Kidney (tissue), 14 donors: ENCODE measurements around the gene RSPH6A. TPM values are rescaled to one million over a fixed set of nuclear protein-coding genes. Genes with fewer than 3 reads are reported as not detected.

Experiments
- DNase-seq, 5 donors: peaks; one replicate each; pipeline ENCODE4 v3.0.0-alpha.2; 2013 to 2020
- FAIRE-seq: peaks from 2 replicates; lab custom pipeline; 2012; peaks lifted over from hg19 to GRCh38; lab: Jason Lieb, UNC
- H3K27ac ChIP-seq, 2 donors: one replicate each; pipeline ENCODE4 v1.7.0; 2013; ENCODE audit warnings: low read depth in 2 of 2, low read length in 2 of 2, inconsistent platforms in 1 of 2
- H3K27me3 ChIP-seq: one replicate; pipeline ENCODE4 v1.7.1; 2013; ENCODE audit warnings: low read length, inconsistent platforms; ENCODE audit not compliant: control insufficient read depth, insufficient read depth
- H3K36me3 ChIP-seq, 3 donors: one replicate each; pipeline versions ENCODE4 v1.7.0 to v1.7.1; 2013; ENCODE audit warnings: low read length in 3 of 3, control low read depth in 1 of 3, inconsistent platforms in 1 of 3; ENCODE audit not compliant: insufficient read depth in 3 of 3, control insufficient read depth in 2 of 3
- H3K4me1 ChIP-seq, 3 donors: one replicate each; pipeline versions ENCODE4 v1.7.0 to v1.7.1; 2013; ENCODE audit warnings: low read length in 3 of 3, inconsistent platforms in 1 of 3, low read depth in 1 of 3; ENCODE audit not compliant: control insufficient read depth in 2 of 3, insufficient read depth in 2 of 3
- H3K4me3 ChIP-seq, 3 donors: one replicate each; pipeline versions ENCODE4 v1.7.0 to v1.8.1; 2013; ENCODE audit warnings: low read length in 3 of 3, control low read depth in 1 of 3, inconsistent platforms in 1 of 3
- H3K9ac ChIP-seq, 3 donors: one replicate each; pipeline versions ENCODE4 v1.7.0 to v1.7.1; 2013; ENCODE audit warnings: low read length in 3 of 3, control low read depth in 1 of 3, inconsistent platforms in 1 of 3
- H3K9me3 ChIP-seq, 3 donors: one replicate each; pipeline versions ENCODE4 v1.7.0 to v1.7.1; 2013; ENCODE audit warnings: low read length in 3 of 3, control low read depth in 1 of 3, inconsistent platforms in 1 of 3; ENCODE audit not compliant: control insufficient read depth in 2 of 3, insufficient read depth in 1 of 3
- intact Hi-C: fragments of 100-400 bp; cut with DNase I; formaldehyde crosslinking; loops from one replicate; pipeline ENCODE4 v1.11.1; 2022
- polyA plus RNA-seq: library from polyadenylated mRNA; stranded (reverse); fragments of 350-450 nt; fragmentation: Illumina TruSeq; extraction: RNeasy Lipid Tissue Mini Kit (QIAGEN cat#74804); gene quantifications from one replicate; pipeline ENCODE4 v1.2.3, GENCODE V29; 2014; ENCODE audit warnings: low read depth, low replicate concordance; ENCODE audit not compliant: insufficient read depth
- total RNA-seq: library from RNA; stranded (reverse); fragmentation: NEBNext Ultra II Directional; extraction: Animal tissue kit (Norgen Biotek cat#: 25700); gene quantifications from one replicate; pipeline ENCODE4 v1.2.1, GENCODE V29; 2021
- TF ChIP-seq, protein P1 (sequence below): IDR thresholded peaks from 3 replicates; pipeline ENCODE4 v1.5.1; 2012; ENCODE audit warnings: mild to moderate bottlenecking, moderate library complexity, borderline replicate concordance; ENCODE audit not compliant: insufficient read depth; ENCODE audit errors: extremely low read depth
- donor health status: control.
- donor health status: control.
- donor health status: control.
- donor health status: control.
- donor health status: control.
- donor health status: DM: yes; HTN: yes; CAD: no.
- donor health status: Normal renal cell carcinoma (clear cell type).

The RSPH6A gene
- total and polyA plus RNA-seq, 2 donors from 2014 or later: 0.13 TPM; not detected in 1

DNA sequence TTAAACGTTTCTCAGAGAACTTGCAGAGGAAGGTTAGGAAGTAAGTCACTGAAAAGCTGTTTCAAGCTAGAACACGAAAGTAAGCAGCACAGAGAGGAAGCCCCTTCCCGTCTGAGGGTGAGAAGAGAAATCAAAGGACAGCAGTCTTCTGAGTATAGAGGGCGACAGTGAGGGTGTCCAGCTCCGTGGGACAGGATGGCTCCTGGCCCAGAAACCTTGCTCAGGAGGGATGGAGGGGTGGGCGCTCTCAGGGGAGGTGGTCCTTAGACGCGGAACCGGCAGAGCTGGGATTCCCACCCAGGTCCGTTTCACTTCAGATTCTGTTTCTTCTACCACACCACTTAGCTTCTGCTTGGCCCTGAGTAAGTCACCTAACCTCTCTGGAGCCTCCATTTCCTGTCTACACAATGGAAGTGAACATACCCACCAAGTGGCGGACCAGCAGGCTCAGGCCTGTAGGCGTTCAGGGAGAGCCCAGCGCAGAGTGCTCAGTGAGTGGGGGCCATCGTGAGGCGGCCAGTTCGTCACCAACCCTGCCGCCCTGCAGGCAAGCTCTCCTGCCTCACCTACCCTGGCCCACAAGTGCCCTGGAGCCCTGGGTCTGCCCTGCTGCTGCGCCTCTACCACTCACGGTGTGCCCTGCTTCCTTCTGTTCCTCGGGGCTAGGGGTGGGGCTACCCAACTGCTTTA is 5.5 kb upstream of the RSPH6A start:
- H3K4me1 ChIP-seq: no peaks in the 10 kb centered on the region
- peaks cover 0 to 9% (median 4%) of the 10 kb centered on the region in 3 donors for H3K36me3 ChIP-seq
- H3K4me3 ChIP-seq: no peak overlapping the region
- DNase-seq: no peak
- no peak overlapping the region for H3K9ac ChIP-seq
- no peaks in the 10 kb centered on the region for H3K9me3 ChIP-seq
- no peaks in the 10 kb centered on the region for H3K27me3 ChIP-seq
- no peak overlapping the region for H3K27ac ChIP-seq
- TF ChIP-seq, protein P1, sequence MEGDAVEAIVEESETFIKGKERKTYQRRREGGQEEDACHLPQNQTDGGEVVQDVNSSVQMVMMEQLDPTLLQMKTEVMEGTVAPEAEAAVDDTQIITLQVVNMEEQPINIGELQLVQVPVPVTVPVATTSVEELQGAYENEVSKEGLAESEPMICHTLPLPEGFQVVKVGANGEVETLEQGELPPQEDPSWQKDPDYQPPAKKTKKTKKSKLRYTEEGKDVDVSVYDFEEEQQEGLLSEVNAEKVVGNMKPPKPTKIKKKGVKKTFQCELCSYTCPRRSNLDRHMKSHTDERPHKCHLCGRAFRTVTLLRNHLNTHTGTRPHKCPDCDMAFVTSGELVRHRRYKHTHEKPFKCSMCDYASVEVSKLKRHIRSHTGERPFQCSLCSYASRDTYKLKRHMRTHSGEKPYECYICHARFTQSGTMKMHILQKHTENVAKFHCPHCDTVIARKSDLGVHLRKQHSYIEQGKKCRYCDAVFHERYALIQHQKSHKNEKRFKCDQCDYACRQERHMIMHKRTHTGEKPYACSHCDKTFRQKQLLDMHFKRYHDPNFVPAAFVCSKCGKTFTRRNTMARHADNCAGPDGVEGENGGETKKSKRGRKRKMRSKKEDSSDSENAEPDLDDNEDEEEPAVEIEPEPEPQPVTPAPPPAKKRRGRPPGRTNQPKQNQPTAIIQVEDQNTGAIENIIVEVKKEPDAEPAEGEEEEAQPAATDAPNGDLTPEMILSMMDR: no peak
- intact Hi-C loops: no loop called here
- FAIRE-seq: no peak

DNA sequence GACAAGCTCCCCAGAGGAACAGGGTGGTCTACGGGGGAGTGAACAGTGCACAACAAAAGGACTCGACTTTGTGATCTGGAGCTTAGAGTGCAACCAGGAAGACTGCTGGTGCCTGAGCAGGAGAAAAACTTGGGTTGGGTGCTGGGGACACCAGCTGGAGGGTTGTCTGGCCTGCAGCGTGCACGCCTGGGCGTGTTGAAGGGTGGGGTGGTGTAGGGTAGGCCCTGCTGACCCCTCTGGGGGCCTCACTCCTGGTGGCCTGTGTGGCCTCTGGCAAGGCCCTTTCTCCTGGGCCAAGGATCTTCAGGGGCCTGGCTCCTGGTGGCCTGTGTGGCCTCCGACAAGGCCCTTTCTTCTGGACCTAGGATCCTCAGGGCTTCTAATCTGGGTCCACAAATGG is 4.7 kb upstream of the RSPH6A start:
- DNase-seq (no peak), FAIRE-seq (no peak)
- TF ChIP-seq, protein P1: no peak
- no peak overlapping the region for H3K27ac ChIP-seq
- no peak overlapping the region for H3K9ac ChIP-seq
- H3K36me3 ChIP-seq: peaks cover 0 to 9% (median 2%) of the 10 kb centered on the region in 3 donors
- H3K27me3 ChIP-seq: no peaks in the 10 kb centered on the region
- H3K9me3 ChIP-seq: no peaks in the 10 kb centered on the region
- intact Hi-C loops: no loop called here
- no peaks in the 10 kb centered on the region for H3K4me1 ChIP-seq
- H3K4me3 ChIP-seq: no peak overlapping the region

DNA sequence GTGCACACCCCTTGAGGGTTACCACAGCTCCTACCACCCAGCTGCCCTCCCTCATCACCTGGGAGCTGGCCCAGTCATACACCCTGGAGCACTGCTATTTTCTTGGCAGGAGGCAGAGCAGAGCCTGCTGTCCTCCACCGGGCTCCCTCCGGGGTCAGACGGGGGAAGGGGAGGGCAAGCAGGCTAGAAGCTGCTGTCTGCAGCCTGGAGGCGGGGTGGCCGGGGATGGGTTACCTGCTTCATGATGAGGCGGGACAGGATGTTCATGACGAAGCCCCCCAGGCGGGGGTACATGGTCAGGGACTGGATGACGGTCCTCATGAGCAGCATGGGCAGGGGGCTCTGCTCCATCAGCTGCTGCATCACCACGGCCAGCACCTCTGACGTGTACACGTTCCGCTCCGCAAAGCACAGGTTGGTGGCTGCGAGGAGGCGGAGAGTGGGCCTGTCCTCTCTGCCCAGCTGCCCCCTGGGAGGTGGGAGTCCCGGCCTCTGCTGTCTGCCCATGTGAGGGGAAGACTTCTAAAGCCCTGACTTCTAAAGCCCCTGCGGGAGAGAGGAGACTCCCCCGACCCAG is 2.7 kb upstream of the RSPH6A start:
- H3K9ac ChIP-seq: no peak overlapping the region
- FAIRE-seq (no peak), DNase-seq (peak in 4 of 5 donors; percentile 44 to 83 (median 61))
- TF ChIP-seq, protein P1: no peak
- no peaks in the 10 kb centered on the region for H3K27me3 ChIP-seq
- H3K36me3 ChIP-seq: peaks cover 0 to 4% (median 2%) of the 10 kb centered on the region in 3 donors
- no peaks in the 10 kb centered on the region for H3K9me3 ChIP-seq
- intact Hi-C loops: no loop called here
- no peak overlapping the region for H3K27ac ChIP-seq
- H3K4me3 ChIP-seq: no peak overlapping the region
- H3K4me1 ChIP-seq: no peaks in the 10 kb centered on the region
